Smooth muscle cell (in vitro differentiated cells): ENCODE measurements around the gene COQ8B. TPM values are rescaled to one million over a fixed set of nuclear protein-coding genes. Genes with fewer than 3 reads are reported as not detected.

ENCODE experiments used
- DNase-seq: peaks from one replicate; lab custom pipeline; 2025; ENCODE audit not compliant: unreplicated experiment; lab: John Stamatoyannopoulos, UW
- H2AFZ ChIP-seq: fragments of 200-600 bp; sonication (generic); 2 replicates; pipeline ENCODE4 v1.6.0; 2016; ENCODE audit warnings: antibody characterized with exemption, low read depth, mild to moderate bottlenecking
- H3F3A ChIP-seq: fragments of 200-600 bp; sonication (generic); 2 replicates; pipeline ENCODE4 v1.6.0; 2017; ENCODE audit warnings: antibody characterized with exemption, low read depth
- H3K27ac ChIP-seq: fragments of 200-600 bp; sonication (generic); 2 replicates; pipeline ENCODE4 v1.5.1; 2016; ENCODE audit warnings: low read depth, mild to moderate bottlenecking
- H3K27me3 ChIP-seq: fragments of 200-600 bp; sonication (generic); 2 replicates; pipeline ENCODE4 v1.6.1; 2016; ENCODE audit warnings: low read depth, mild to moderate bottlenecking
- H3K36me3 ChIP-seq: fragments of 200-600 bp; sonication (generic); 2 replicates; pipeline ENCODE4 v1.5.1; 2016; ENCODE audit warnings: low read depth
- H3K4me1 ChIP-seq: fragments of 200-600 bp; sonication (generic); 2 replicates; pipeline ENCODE4 v1.5.1; 2016; ENCODE audit warnings: low read depth
- H3K4me2 ChIP-seq: fragments of 200-600 bp; sonication (generic); 2 replicates; pipeline ENCODE4 v1.6.0; 2016; ENCODE audit warnings: mild to moderate bottlenecking
- H3K4me3 ChIP-seq: fragments of 200-600 bp; sonication (generic); 2 replicates; pipeline ENCODE4 v1.5.1; 2016; ENCODE audit warnings: mild to moderate bottlenecking
- H3K79me2 ChIP-seq: fragments of 200-600 bp; sonication (generic); 2 replicates; pipeline ENCODE4 v1.6.0; 2016; ENCODE audit warnings: low read depth, mild to moderate bottlenecking
- H3K9ac ChIP-seq: fragments of 200-600 bp; sonication (generic); 2 replicates; pipeline ENCODE4 v1.6.0; 2016; ENCODE audit warnings: low read depth
- H3K9me3 ChIP-seq: fragments of 200-600 bp; sonication (generic); replicated peaks from 2 replicates; pipeline ENCODE4 v1.5.1; 2016; ENCODE audit warnings: low read depth
- H4K20me1 ChIP-seq: fragments of 200-600 bp; sonication (generic); 2 replicates; pipeline ENCODE4 v1.6.0; 2016; ENCODE audit warnings: low read depth
- CTCF ChIP-seq: fragments of 200-600 bp; sonication (generic); IDR thresholded peaks from 2 replicates; pipeline ENCODE4 v1.5.1; 2017; ENCODE audit warnings: borderline replicate concordance, mild to moderate bottlenecking, antibody characterized with exemption; ENCODE audit not compliant: insufficient read depth, poor library complexity, severe bottlenecking
- WGBS: methylation state at CpG from one replicate; pipeline ENCODE4 v1.1.7; 2016; ENCODE audit warnings: low lambda C conversion rate; 5-methylcytosine and 5-hydroxymethylcytosine counted together
- polyA plus RNA-seq: library from polyadenylated mRNA; unstranded; fragments of >200 nt; fragmentation: Nextera tagmentation; extraction: Ambion mirVana; gene quantifications from 2 replicates; pipeline ENCODE4 v1.2.1, GENCODE V29; 2016
- total RNA-seq: library from RNA; depleted of rRNA; stranded (reverse); fragments of >200 nt; gene quantifications from 2 replicates; pipeline ENCODE4 v1.2.3, GENCODE V29; 2014

The COQ8B gene
- total and polyA plus RNA-seq, 2 experiments from 2014 or later, result 21.2 to 26.0 TPM

GRCh38 chr19:40724315-40724714 lies 7.6 kb upstream of the COQ8B start:
- no peak overlapping the region for H3K27ac ChIP-seq
- no peak overlapping the region for H2AFZ ChIP-seq
- H3K4me3 ChIP-seq, result no peak overlapping the region
- H3K4me1 ChIP-seq, result peaks cover 7% of the 10 kb centered on the region
- peaks cover 73% of the 10 kb centered on the region for H3K79me2 ChIP-seq
- H3K4me2 ChIP-seq, result no peak overlapping the region
- H4K20me1 ChIP-seq, result peaks cover 93% of the 10 kb centered on the region
- TF ChIP-seq CTCF, result no peak
- DNase-seq, result no peak
- H3F3A ChIP-seq, result no peaks in the 10 kb centered on the region
- H3K27me3 ChIP-seq, result no peaks in the 10 kb centered on the region
- H3K9me3 ChIP-seq, result no peaks in the 10 kb centered on the region
- no peak overlapping the region for H3K9ac ChIP-seq
- peaks cover 12% of the 10 kb centered on the region for H3K36me3 ChIP-seq
- WGBS, result 92% methylated on average over 4 of the region's 4 CpGs

DNA sequence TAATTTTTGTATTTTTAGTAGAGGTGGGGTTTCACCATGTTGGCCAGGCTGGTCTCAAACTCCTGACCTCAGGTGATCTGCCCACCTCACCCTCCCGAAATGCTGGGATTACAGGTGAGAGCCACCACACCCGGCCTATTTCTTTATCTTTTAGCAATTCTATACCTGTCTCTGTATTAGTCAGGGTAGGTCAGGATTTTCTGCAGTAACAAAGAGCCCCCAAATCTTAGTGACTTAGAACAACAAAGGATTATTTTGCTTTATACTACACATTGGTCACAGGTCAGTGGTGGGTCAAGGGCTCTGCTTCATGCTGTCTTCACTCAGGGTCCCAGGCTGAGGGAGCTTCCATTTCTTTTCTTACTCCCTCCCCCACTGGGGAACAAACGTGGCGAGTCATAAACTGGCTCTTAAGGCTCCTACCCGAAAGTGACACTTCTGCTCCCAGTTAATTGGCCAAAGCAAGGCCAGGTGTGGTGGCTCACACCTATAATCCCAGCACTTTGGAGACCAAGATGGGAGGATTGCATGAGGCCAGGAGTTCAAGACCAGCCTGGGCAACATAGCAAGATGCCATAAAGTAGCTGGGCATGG lies 7.1 kb upstream of the COQ8B start:
- no peak overlapping the region for H3K9ac ChIP-seq
- WGBS, result 97% methylated on average over 5 of the region's 5 CpGs
- H3K27ac ChIP-seq, result no peak overlapping the region
- no peak overlapping the region for H2AFZ ChIP-seq
- DNase-seq, result no peak
- peaks cover 79% of the 10 kb centered on the region for H3K79me2 ChIP-seq
- H3K9me3 ChIP-seq, result no peaks in the 10 kb centered on the region
- H4K20me1 ChIP-seq, result peaks cover 90% of the 10 kb centered on the region
- H3K4me1 ChIP-seq, result peaks cover 10% of the 10 kb centered on the region
- no peak overlapping the region for H3K4me3 ChIP-seq
- H3K27me3 ChIP-seq, result no peaks in the 10 kb centered on the region
- H3K36me3 ChIP-seq, result peaks cover 12% of the 10 kb centered on the region
- TF ChIP-seq CTCF, result no peak
- no peak overlapping the region for H3K4me2 ChIP-seq
- no peaks in the 10 kb centered on the region for H3F3A ChIP-seq

- no peak for DNase-seq
- peak overlapping the region; percentile 65 for H3K4me2 ChIP-seq
- TF ChIP-seq CTCF, result no peak
- peaks cover 10% of the 10 kb centered on the region for H3K4me1 ChIP-seq
- H3K9me3 ChIP-seq, result no peaks in the 10 kb centered on the region
- peaks cover 75% of the 10 kb centered on the region for H4K20me1 ChIP-seq
- no peak overlapping the region for H3K9ac ChIP-seq
- peak overlapping the region; percentile 14 for H3K4me3 ChIP-seq
- H2AFZ ChIP-seq, result no peak overlapping the region
- H3K27me3 ChIP-seq, result no peaks in the 10 kb centered on the region
- WGBS, result 62% methylated on average over 9 of the region's 9 CpGs
- H3K36me3 ChIP-seq, result peaks cover 7% of the 10 kb centered on the region
- peaks cover 12% of the 10 kb centered on the region for H3F3A ChIP-seq
- H3K79me2 ChIP-seq, result peaks cover 94% of the 10 kb centered on the region
- H3K27ac ChIP-seq, result peak overlapping the region; percentile 76
Measured at GRCh38 chr19:40721936-40722661, 5.4 kb upstream of the COQ8B start.
